GM20000 (cell line): ENCODE measurements around the gene NAV2.

Experiments used
- DNase-seq: peaks from one replicate; pipeline ENCODE4 v3.0.0; 2012; ENCODE audit warnings: low spot score
- CTCF ChIP-seq: IDR thresholded peaks from 2 replicates; pipeline ENCODE4 v1.5.1; 2012; ENCODE audit warnings: mild to moderate bottlenecking, control low read depth; ENCODE audit errors: extremely low read depth, missing control alignments

NAV2 gene

DNA sequence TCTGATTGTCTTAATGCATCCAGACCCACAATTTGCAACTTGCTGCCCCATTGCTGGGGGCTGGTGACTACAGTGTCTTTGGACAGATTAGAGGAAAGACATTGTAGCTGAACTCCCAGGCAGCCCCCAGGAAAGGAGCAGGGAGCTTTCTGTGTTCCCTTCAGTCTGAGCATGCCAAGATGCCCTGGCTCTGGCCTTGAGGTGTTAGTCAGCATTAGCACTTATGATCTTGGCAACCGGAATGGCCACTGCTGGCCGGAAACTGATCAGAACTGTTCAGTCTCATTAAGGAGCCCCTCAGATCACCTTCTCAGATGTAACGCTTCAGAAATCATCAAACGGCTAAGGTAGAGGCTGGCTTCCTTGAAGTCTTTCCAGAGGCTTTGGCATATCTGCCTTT, 195.2 kb downstream of the NAV2 start:
- no peak for DNase-seq
- TF ChIP-seq CTCF = no peak

DNA sequence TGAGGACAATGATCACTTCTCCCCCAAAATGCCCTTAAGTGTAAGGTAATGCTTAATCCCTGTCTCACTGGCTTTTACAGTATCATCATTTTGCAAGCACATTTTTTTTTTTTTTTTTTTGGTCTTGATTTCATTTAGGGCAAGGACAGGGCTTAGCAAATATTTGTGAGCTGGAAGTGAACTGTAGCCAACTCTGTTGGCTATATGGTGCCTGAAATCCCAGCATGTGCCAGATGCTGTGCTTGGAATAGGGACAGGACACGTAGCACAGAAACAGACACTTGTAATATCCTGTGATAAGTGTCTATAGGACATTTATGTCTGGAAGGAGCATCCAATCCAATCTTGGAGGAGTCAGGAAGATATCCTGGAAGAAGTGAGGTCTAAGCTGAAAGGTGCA, 198.3 kb downstream of the NAV2 start:
- no peak for TF ChIP-seq CTCF
- DNase-seq = no peak

DNA sequence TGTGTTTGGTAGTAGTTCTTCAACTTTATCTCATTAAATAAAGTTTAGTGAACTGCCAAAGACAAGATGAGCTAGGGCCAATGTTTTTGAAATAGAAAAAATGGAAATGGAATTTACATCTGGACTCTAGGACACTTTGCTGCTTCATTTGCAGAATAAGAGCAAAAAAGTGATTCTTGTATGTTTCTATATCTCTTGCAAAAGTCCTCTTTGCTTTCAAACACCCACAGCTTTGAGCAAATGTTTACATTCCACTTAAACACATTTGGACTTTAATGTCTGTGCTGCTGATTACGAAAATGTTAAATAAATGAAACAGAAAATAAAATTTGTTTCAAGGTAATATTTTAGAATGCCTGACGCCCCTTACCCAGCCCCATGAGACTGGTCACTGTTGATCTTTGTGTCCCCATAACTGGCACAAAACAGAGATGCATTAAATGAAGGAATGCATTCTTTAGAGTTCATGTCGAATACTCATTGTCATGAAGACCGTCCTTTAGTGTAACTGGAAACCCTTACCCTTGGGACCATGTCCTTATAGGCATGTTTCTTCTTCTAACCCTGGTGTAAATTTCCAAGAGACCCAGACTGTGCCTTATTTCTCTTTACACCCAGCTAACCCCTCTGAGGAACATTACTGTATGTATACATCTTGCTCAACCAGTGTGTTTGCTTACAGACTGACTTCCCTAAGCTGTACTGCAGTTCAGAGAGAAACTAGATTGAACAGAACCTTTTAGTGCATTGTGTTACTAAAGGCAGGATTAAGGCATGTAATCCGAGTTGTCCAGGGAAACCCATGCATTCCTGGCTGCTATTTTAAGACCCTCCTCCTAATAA, 199.7 kb downstream of the NAV2 start:
- no peak for TF ChIP-seq CTCF
- no peak for DNase-seq

DNA sequence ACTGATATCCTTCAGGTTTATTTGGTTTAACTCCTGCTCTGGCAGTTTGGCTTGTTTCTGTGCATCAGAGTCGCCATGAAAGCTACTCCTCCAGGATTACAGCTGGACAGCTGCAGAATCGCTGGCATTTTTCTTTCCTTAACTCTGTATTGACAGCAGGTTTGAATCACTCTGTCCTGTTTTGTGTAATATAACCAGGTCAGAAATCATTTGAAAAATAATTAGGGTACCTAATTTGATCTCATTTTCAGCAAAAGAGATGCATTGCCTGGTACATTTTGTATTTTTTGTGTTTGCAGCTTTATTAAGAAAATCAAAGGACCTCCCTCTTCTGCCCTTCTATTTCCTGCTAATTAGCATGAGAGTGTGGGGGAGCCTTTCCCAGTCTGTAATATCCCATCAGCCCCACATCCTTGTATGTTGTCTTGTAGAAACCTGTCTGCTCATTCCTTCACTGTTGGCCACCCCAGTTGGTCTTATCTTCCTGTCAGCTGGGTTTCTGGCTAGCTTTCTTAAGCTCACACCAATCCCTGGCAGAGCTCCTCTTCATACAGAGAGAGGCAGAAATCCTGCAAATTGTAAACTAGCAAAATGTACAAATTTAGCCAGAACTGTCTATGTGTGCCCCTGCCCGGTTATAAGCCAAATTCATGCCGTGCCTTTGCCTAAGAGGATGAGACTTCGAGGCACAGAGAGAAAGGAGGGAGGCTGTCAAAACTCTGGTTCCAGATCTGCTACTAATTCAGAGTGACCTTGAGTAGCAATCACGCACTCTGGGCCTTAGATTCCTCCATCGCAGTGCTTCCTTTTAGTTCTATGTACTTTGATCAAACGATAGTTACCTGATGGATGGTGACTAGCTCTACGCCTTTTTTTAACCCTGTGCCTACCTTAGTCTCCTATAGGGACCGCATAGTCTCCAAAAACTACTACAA, 200.6 kb downstream of the NAV2 start:
- no peak for DNase-seq
- no peak for TF ChIP-seq CTCF

- no peak for DNase-seq
- no peak for TF ChIP-seq CTCF
Observed at GRCh38 chr11:19913893-19914249, 201.2 kb downstream of the NAV2 start.

DNA sequence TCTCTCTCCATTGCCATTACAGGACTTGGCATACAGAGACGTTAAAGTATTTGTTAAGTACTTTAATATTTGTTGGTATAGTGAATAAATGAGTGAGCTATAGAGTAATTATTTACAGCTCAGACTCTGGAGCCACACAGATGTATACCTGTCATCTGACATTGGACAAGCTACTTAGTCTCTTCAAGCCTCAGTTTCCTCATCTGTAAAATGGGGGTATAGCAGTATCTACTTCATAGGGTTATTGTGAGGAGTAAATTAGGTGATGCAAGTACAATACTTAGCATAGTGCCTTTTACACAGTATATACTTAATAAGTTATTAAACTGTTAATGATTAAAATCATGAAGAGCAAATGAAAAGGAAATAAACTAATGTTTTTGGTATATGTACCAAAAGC, 203.2 kb downstream of the NAV2 start:
- DNase-seq = no peak
- no peak for TF ChIP-seq CTCF

DNA sequence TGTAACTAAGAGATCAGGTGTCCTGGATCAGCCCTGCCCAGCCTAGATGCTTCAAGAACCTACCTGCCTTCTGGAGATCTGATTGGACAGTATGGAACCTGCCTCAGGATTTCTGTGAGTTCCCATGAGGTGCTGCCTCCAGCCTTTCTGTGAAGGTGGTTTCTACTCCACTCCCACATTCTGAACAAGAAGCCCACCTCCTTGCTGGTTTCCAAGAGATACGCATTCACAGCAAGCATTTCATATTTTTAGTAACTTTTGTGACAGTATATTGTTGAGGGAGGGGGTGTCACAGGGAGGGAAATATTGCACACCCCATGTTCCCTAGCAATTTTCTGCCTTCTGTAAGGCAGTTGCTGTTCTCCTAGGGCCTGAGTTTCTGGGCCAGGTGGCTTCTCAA, 204.4 kb downstream of the NAV2 start:
- no peak for TF ChIP-seq CTCF
- no peak for DNase-seq
